ENCODE results near the gene RAB3GAP1.

GRCh38 chr2:135144343-135144742 is 92.3 kb downstream of the RAB3GAP1 start:
- TF ChIP-seq, protein P1, sequence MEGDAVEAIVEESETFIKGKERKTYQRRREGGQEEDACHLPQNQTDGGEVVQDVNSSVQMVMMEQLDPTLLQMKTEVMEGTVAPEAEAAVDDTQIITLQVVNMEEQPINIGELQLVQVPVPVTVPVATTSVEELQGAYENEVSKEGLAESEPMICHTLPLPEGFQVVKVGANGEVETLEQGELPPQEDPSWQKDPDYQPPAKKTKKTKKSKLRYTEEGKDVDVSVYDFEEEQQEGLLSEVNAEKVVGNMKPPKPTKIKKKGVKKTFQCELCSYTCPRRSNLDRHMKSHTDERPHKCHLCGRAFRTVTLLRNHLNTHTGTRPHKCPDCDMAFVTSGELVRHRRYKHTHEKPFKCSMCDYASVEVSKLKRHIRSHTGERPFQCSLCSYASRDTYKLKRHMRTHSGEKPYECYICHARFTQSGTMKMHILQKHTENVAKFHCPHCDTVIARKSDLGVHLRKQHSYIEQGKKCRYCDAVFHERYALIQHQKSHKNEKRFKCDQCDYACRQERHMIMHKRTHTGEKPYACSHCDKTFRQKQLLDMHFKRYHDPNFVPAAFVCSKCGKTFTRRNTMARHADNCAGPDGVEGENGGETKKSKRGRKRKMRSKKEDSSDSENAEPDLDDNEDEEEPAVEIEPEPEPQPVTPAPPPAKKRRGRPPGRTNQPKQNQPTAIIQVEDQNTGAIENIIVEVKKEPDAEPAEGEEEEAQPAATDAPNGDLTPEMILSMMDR (IDR thresholded peaks at IDR 0.05; ENCODE audit: low read length), result no peak
- no peak for TF ChIP-seq EZH2 (IDR thresholded peaks at IDR 0.05; ENCODE audit: borderline replicate concordance, low read length)

Data from OCI-LY1 (cell line).